ENCODE measurements around the gene ADGRL1. TPM values are rescaled to one million over a fixed set of nuclear protein-coding genes. Genes with fewer than 3 reads are reported as not detected.
A peak's percentile ranks its signal among the peaks of the same experiment; 100 is the strongest.
"Not testable (repeated sequence)": the region's sequence is repeated elsewhere in the genome, so short reads cannot be mapped to it uniquely, and the experiment has no call there.

ADGRL1 gene
- total RNA-seq, 1 donor from 2014 or later: 26.0 TPM

GRCh38 chr19:14248578-14249011, 42.6 kb upstream of the ADGRL1 start:
- Histone ChIP-seq H3K4me3 (peak overlapping the region; percentile 59 to 74), H3K4me1 (peaks cover 2 to 14% of the 10 kb centered on the region in 2 donors), H3K9me3 (no peaks in the 10 kb centered on the region), H3K27ac (no peak overlapping the region), H3K36me3 (no peaks in the 10 kb centered on the region), H3K27me3 (no peaks in the 10 kb centered on the region)
- TF ChIP-seq CTCF (IDR thresholded peaks at IDR 0.05): no peak
- peak in 1 of 2 donors; percentile 71 for DNase-seq (ENCODE audit: low spot score in 2 of 2)
- intact Hi-C loops (cut with DNase I): no loop called here

GRCh38 chr19:14247548-14248471, 41.8 kb upstream of the ADGRL1 start:
- H3K27me3 ChIP-seq; H3K36me3 ChIP-seq; DNase-seq (ENCODE audit: low spot score in 2 of 2); H3K27ac ChIP-seq; H3K9me3 ChIP-seq; intact Hi-C loops (cut with DNase I): not testable (repeated sequence)
- Histone ChIP-seq H3K4me3 (peak overlapping the region; percentile 59 to 74), H3K4me1 (peaks cover 2 to 14% of the 10 kb centered on the region in 2 donors)

- H3K27ac ChIP-seq; intact Hi-C loops (cut with DNase I): not testable (repeated sequence)
Measured at GRCh38 chr19:14247205-14247547, 41.2 kb upstream of the ADGRL1 start.

GRCh38 chr19:14244393-14244792, 38.4 kb upstream of the ADGRL1 start:
- intact Hi-C loops (cut with DNase I); H3K27ac ChIP-seq; DNase-seq (ENCODE audit: low spot score in 2 of 2); H3K4me3 ChIP-seq; H3K9me3 ChIP-seq; H3K27me3 ChIP-seq; H3K36me3 ChIP-seq: not testable (repeated sequence)
- H3K4me1 ChIP-seq: peaks cover 2 to 14% of the 10 kb centered on the region in 2 donors

More at GRCh38 chr19:14247205-14247547, 41.2 kb upstream of the ADGRL1 start:
- Histone ChIP-seq H3K4me1 (peaks cover 2 to 14% of the 10 kb centered on the region in 2 donors), H3K4me3 (peak overlapping the region in 1 of 2 donors; percentile 74)
- H3K9me3 ChIP-seq; H3K27me3 ChIP-seq; H3K36me3 ChIP-seq; DNase-seq (ENCODE audit: low spot score in 2 of 2): not testable (repeated sequence)

GRCh38 chr19:14243718-14244117, 37.7 kb upstream of the ADGRL1 start:
- intact Hi-C loops (cut with DNase I); H3K27ac ChIP-seq; H3K4me3 ChIP-seq; DNase-seq (ENCODE audit: low spot score in 2 of 2); H3K36me3 ChIP-seq; H3K9me3 ChIP-seq; H3K27me3 ChIP-seq; H3K4me1 ChIP-seq: not testable (repeated sequence)

- DNase-seq (ENCODE audit: low spot score in 2 of 2): no peak
- H3K27me3 ChIP-seq: no peaks in the 10 kb centered on the region
- no peak overlapping the region for H3K4me3 ChIP-seq
- H3K36me3 ChIP-seq: no peaks in the 10 kb centered on the region
- no peak for TF ChIP-seq CTCF (IDR thresholded peaks at IDR 0.05)
- no peaks in the 10 kb centered on the region for H3K4me1 ChIP-seq
- intact Hi-C loops (cut with DNase I): no loop called here
- no peaks in the 10 kb centered on the region for H3K9me3 ChIP-seq
- H3K27ac ChIP-seq: no peak overlapping the region
Measured at GRCh38 chr19:14237014-14237941, 31.3 kb upstream of the ADGRL1 start.

GRCh38 chr19:14232945-14233344, 27.0 kb upstream of the ADGRL1 start:
- H3K27me3 ChIP-seq; H3K27ac ChIP-seq; H3K4me1 ChIP-seq; DNase-seq (ENCODE audit: low spot score in 2 of 2); H3K9me3 ChIP-seq; H3K4me3 ChIP-seq; H3K36me3 ChIP-seq; intact Hi-C loops (cut with DNase I): not testable (repeated sequence)

- H3K9me3 ChIP-seq; intact Hi-C loops (cut with DNase I); DNase-seq (ENCODE audit: low spot score in 2 of 2); H3K36me3 ChIP-seq; H3K27ac ChIP-seq; H3K27me3 ChIP-seq; H3K4me3 ChIP-seq; H3K4me1 ChIP-seq: not testable (repeated sequence)
Measured at GRCh38 chr19:14228446-14229071, 22.6 kb upstream of the ADGRL1 start.

- H3K36me3 ChIP-seq; H3K4me1 ChIP-seq; H3K27ac ChIP-seq; H3K27me3 ChIP-seq; DNase-seq (ENCODE audit: low spot score in 2 of 2); intact Hi-C loops (cut with DNase I); H3K9me3 ChIP-seq; H3K4me3 ChIP-seq: not testable (repeated sequence)
Measured at GRCh38 chr19:14226498-14226897, 20.5 kb upstream of the ADGRL1 start.

Measured in ascending aorta (tissue), 2 donors.